K562 (cell line): ENCODE data around the gene ADAM15. TPM values are rescaled to one million over a fixed set of nuclear protein-coding genes. Genes with fewer than 3 reads are reported as not detected.
A peak's percentile ranks its signal among the peaks of the same experiment; 100 is the strongest.

ENCODE experiments used
- ADNP ChIP-seq: fragments of 200-800 bp; sonication (Bioruptor generic); IDR thresholded peaks from 2 replicates; pipeline ENCODE4 v1.6.1; 2016; ENCODE audit warnings: missing genetic modification characterization, missing compliant biosample characterization
- C11orf30 ChIP-seq: fragments of 450-650 bp; IDR thresholded peaks from 2 replicates; pipeline ENCODE4 v1.6.1; 2016; ENCODE audit warnings: low read depth, mild to moderate bottlenecking
- FOS ChIP-seq: IDR thresholded peaks from 3 replicates; pipeline ENCODE4 v1.6.1; 2011; ENCODE audit not compliant: insufficient read length; ENCODE audit errors: extremely low read depth
- HDAC2 ChIP-seq: fragments of 450-650 bp; IDR thresholded peaks from 2 replicates; pipeline ENCODE4 v1.6.1; 2016; ENCODE audit warnings: mild to moderate bottlenecking
- KDM2B ChIP-seq: fragments of 250-450 bp; sonication (Bioruptor Pico); IDR thresholded peaks from 2 replicates; pipeline ENCODE4 v1.8.0; 2021; ENCODE audit warnings: mild to moderate bottlenecking, moderate library complexity
- NONO ChIP-seq, 2 experiments: fragments of 200-400 bp in 1 of 2; fragments of 450-650 bp in 1 of 2; formaldehyde crosslinking in 1 of 2; IDR thresholded peaks; 2 replicates each; pipeline ENCODE4 v1.6.1; 2017; ENCODE audit warnings: low read depth in 2 of 2, mild to moderate bottlenecking in 2 of 2, moderate library complexity in 2 of 2, low read length in 1 of 2
- NR2C1 ChIP-seq, 2 experiments: fragments of 450-650 bp; IDR thresholded peaks; 2 replicates each; pipeline ENCODE4 v1.6.1; 2017; ENCODE audit warnings: mild to moderate bottlenecking in 2 of 2, antibody characterized with exemption in 1 of 2, inconsistent platforms in 1 of 2, missing compliant biosample characterization in 1 of 2, missing genetic modification characterization in 1 of 2
- TRIM28 ChIP-seq: fragments of 450-650 bp; IDR thresholded peaks from 2 replicates; pipeline ENCODE4 v1.6.1; 2017
- ZBED1 ChIP-seq: IDR thresholded peaks from 2 replicates; pipeline ENCODE4 v1.6.1; 2014
- ZBTB17 ChIP-seq: fragments of 450-650 bp; formaldehyde crosslinking; IDR thresholded peaks from 2 replicates; pipeline ENCODE4 v1.4.0; 2020; ENCODE audit warnings: mild to moderate bottlenecking
- ZEB2 ChIP-seq: fragments of 450-650 bp; IDR thresholded peaks from 2 replicates; pipeline ENCODE4 v1.6.1; 2016
- polyA plus RNA-seq, 8 experiments: library from polyadenylated mRNA; depleted of rRNA in 4 of 8; stranded (reverse) in 5 of 8; unstranded in 3 of 8; fragments of >200 nt; fragmentation: Nextera tagmentation in 2 of 8; fragmentation: Illumina TruSeq in 1 of 8; extraction: Ambion mirVana in 2 of 8; extraction: Trizol in 1 of 8; gene quantifications; 2 replicates each; pipeline versions ENCODE4 v1.2.1 to v1.2.3, GENCODE V29; 2011 to 2014; ENCODE audit warnings: inconsistent platforms in 1 of 8, missing spikeins in 1 of 8
- total RNA-seq, 7 experiments: library from RNA; depleted of rRNA in 6 of 7; stranded (reverse); fragments of >200 nt in 6 of 7; fragmentation: Illumina TruSeq in 2 of 7; extraction: Trizol in 2 of 7; gene quantifications; 2 replicates each; pipeline versions ENCODE4 v1.2.1 to v1.2.3, GENCODE V29; 2011 to 2021; ENCODE audit warnings: low replicate concordance in 1 of 7
- TF ChIP-seq, protein P1 (sequence below), 2 experiments: fragments of 450-650 bp in 1 of 2; IDR thresholded peaks; 2 replicates each; pipeline ENCODE4 v1.6.1; 2011 to 2017; ENCODE audit warnings: low read depth in 2 of 2, antibody characterized with exemption in 1 of 2, borderline replicate concordance in 1 of 2, low read length in 1 of 2, mild to moderate bottlenecking in 1 of 2, mixed read lengths in 1 of 2; ENCODE audit not compliant: control insufficient read depth in 1 of 2
- TF ChIP-seq, protein P2 (sequence below): fragments of 450-650 bp; formaldehyde crosslinking; IDR thresholded peaks from 2 replicates; pipeline ENCODE4 v1.4.0; 2020; ENCODE audit warnings: mild to moderate bottlenecking, moderate library complexity
- TF ChIP-seq, protein P3 (sequence below): fragments of 250-450 bp; sonication (Bioruptor Pico); IDR thresholded peaks from 2 replicates; pipeline ENCODE4 v1.4.0; 2020
- TF ChIP-seq, protein P4 (sequence below): fragments of 250-450 bp; sonication (Bioruptor Pico); IDR thresholded peaks from 2 replicates; pipeline ENCODE4 v1.8.0; 2022; ENCODE audit warnings: moderate library complexity, mild to moderate bottlenecking, inconsistent platforms
- TF ChIP-seq, protein P5 (sequence below): sonication (generic); formaldehyde crosslinking; IDR thresholded peaks from 2 replicates; pipeline ENCODE4 v1.8.1; 2022; ENCODE audit warnings: missing genetic modification reagents
- TF ChIP-seq, protein P6 (sequence below): fragments of 450-650 bp; IDR thresholded peaks from 2 replicates; pipeline ENCODE4 v1.6.1; 2016; ENCODE audit warnings: low read depth, mild to moderate bottlenecking, moderate library complexity

ADAM15 gene
- total and polyA plus RNA-seq, 9 of the 15 experiments (the other 6 are each of a cell fraction or from before 2014, with no cell fraction given): 0.69 to 72.3 (median 32.8) TPM

DNA sequence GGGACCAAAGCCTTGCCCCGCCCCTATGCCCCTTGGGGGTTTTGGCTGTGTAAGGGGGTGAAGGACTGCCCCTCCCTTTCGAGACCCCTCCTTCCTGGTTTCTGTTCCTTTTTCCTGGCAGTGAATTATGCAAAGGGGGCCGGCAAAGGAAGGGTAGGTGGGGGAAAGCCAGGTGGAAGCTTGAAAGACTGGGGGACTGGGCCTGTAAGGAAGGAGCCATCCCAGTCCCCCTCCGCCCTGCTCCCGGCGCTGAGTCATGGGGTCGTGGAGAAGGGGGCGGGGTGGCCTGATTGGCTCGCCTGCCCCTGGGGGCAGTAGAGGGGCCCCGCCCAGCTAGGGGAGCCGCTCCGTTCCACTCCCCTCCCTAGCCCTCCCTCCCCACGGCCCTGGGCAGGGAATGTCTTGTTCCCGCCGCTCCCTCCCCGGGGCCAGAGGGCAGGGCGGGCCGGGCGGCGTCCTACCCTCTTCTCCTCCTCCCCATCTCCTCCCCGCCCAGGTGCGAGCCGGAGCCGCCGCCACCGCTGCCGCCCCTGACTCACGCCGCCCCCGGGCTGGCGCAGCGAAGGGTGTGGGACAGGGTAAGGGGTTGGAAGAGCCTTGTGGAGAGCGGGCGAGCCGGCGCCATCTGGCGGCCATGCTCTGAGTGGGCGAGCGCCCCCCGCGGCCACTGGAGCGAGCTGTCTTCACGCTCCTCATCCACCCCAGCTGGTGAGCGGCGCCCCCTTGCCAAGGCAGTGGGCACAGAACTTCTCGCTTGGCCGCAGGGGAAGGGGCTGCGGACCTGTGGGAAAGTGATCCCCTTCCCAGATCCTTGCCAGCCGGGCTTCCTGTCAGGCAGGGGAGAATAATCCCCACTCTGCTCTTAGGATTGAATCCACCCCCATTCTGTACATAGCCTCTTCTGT lies 33.8 kb upstream of the ADAM15 start (continued):
- TF ChIP-seq, protein P1, sequence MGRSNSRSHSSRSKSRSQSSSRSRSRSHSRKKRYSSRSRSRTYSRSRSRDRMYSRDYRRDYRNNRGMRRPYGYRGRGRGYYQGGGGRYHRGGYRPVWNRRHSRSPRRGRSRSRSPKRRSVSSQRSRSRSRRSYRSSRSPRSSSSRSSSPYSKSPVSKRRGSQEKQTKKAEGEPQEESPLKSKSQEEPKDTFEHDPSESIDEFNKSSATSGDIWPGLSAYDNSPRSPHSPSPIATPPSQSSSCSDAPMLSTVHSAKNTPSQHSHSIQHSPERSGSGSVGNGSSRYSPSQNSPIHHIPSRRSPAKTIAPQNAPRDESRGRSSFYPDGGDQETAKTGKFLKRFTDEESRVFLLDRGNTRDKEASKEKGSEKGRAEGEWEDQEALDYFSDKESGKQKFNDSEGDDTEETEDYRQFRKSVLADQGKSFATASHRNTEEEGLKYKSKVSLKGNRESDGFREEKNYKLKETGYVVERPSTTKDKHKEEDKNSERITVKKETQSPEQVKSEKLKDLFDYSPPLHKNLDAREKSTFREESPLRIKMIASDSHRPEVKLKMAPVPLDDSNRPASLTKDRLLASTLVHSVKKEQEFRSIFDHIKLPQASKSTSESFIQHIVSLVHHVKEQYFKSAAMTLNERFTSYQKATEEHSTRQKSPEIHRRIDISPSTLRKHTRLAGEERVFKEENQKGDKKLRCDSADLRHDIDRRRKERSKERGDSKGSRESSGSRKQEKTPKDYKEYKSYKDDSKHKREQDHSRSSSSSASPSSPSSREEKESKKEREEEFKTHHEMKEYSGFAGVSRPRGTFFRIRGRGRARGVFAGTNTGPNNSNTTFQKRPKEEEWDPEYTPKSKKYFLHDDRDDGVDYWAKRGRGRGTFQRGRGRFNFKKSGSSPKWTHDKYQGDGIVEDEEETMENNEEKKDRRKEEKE (IDR thresholded peaks at IDR 0.05; ENCODE audit: borderline replicate concordance in 1 of 2, control insufficient read depth in 1 of 2, low read depth in 2 of 2, low read length in 1 of 2): peak in 1 of 2 experiments; percentile 61; a peak in 1 of 4 replicates
- TF ChIP-seq KDM2B (CRISPR knock-in tag): no peak
- peak; percentile 95 for TF ChIP-seq ZEB2
- TF ChIP-seq ADNP: no peak
- TF ChIP-seq, protein P2, sequence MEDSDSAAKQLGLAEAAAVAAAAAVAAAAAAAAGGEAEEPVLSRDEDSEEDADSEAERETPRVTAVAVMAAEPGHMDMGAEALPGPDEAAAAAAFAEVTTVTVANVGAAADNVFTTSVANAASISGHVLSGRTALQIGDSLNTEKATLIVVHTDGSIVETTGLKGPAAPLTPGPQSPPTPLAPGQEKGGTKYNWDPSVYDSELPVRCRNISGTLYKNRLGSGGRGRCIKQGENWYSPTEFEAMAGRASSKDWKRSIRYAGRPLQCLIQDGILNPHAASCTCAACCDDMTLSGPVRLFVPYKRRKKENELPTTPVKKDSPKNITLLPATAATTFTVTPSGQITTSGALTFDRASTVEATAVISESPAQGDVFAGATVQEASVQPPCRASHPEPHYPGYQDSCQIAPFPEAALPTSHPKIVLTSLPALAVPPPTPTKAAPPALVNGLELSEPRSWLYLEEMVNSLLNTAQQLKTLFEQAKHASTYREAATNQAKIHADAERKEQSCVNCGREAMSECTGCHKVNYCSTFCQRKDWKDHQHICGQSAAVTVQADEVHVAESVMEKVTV (CRISPR knock-in tag): peak; percentile 84
- TF ChIP-seq, protein P3, sequence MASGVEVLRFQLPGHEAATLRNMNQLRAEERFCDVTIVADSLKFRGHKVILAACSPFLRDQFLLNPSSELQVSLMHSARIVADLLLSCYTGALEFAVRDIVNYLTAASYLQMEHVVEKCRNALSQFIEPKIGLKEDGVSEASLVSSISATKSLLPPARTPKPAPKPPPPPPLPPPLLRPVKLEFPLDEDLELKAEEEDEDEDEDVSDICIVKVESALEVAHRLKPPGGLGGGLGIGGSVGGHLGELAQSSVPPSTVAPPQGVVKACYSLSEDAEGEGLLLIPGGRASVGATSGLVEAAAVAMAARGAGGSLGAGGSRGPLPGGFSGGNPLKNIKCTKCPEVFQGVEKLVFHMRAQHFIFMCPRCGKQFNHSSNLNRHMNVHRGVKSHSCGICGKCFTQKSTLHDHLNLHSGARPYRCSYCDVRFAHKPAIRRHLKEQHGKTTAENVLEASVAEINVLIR (CRISPR knock-in tag): no peak
- no peak for TF ChIP-seq C11orf30
- peak in 1 of 2 experiments; percentile 70; a peak in 1 of 4 replicates for TF ChIP-seq NONO (IDR thresholded peaks at IDR 0.05; ENCODE audit: low read depth in 2 of 2, low read length in 1 of 2)
- TF ChIP-seq NR2C1 (IDR thresholded peaks at IDR 0.05): peak; percentile 9; the same call in 1 of the 2 replicates
- peak; percentile 11; the same call in 1 of the 2 replicates for TF ChIP-seq NR2C1 (tag; IDR thresholded peaks at IDR 0.05)
- TF ChIP-seq, protein P4, sequence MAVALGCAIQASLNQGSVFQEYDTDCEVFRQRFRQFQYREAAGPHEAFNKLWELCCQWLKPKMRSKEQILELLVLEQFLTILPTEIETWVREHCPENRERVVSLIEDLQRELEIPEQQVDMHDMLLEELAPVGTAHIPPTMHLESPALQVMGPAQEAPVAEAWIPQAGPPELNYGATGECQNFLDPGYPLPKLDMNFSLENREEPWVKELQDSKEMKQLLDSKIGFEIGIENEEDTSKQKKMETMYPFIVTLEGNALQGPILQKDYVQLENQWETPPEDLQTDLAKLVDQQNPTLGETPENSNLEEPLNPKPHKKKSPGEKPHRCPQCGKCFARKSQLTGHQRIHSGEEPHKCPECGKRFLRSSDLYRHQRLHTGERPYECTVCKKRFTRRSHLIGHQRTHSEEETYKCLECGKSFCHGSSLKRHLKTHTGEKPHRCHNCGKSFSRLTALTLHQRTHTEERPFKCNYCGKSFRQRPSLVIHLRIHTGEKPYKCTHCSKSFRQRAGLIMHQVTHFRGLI (CRISPR knock-in tag): no peak
- TF ChIP-seq TRIM28: peak; percentile 32; the same call in 1 of the 2 replicates
- peak; percentile 79 for TF ChIP-seq ZBTB17 (CRISPR knock-in tag)
- TF ChIP-seq FOS: no peak
- no peak for TF ChIP-seq HDAC2
- TF ChIP-seq ZBED1: peak; percentile 72; the same call in 1 of the 2 replicates
- TF ChIP-seq, protein P5, sequence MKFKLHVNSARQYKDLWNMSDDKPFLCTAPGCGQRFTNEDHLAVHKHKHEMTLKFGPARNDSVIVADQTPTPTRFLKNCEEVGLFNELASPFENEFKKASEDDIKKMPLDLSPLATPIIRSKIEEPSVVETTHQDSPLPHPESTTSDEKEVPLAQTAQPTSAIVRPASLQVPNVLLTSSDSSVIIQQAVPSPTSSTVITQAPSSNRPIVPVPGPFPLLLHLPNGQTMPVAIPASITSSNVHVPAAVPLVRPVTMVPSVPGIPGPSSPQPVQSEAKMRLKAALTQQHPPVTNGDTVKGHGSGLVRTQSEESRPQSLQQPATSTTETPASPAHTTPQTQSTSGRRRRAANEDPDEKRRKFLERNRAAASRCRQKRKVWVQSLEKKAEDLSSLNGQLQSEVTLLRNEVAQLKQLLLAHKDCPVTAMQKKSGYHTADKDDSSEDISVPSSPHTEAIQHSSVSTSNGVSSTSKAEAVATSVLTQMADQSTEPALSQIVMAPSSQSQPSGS (CRISPR knock-in tag): no peak
- TF ChIP-seq, protein P6, sequence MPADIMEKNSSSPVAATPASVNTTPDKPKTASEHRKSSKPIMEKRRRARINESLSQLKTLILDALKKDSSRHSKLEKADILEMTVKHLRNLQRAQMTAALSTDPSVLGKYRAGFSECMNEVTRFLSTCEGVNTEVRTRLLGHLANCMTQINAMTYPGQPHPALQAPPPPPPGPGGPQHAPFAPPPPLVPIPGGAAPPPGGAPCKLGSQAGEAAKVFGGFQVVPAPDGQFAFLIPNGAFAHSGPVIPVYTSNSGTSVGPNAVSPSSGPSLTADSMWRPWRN: no peak
